Peyer's patch (tissue), 4 donors: ENCODE measurements around the gene HSD17B8.

Source experiments
- POLR2A ChIP-seq, 2 donors: fragments of 450-650 bp; IDR thresholded peaks; one replicate each; pipeline ENCODE4 v1.5.1; 2017; ENCODE audit warnings: antibody characterized with exemption in 2 of 2, mild to moderate bottlenecking in 2 of 2, moderate library complexity in 2 of 2
- TF ChIP-seq, protein P1 (sequence below), 6 experiments: fragments of 450-650 bp in 4 of 6; fragments of 200-600 bp in 2 of 6; sonication (generic) in 1 of 6; IDR thresholded peaks; one replicate each; pipeline ENCODE4 v1.5.1; 2017 to 2019; ENCODE audit warnings: antibody characterized with exemption in 6 of 6, mild to moderate bottlenecking in 3 of 6, moderate library complexity in 1 of 6

DNA sequence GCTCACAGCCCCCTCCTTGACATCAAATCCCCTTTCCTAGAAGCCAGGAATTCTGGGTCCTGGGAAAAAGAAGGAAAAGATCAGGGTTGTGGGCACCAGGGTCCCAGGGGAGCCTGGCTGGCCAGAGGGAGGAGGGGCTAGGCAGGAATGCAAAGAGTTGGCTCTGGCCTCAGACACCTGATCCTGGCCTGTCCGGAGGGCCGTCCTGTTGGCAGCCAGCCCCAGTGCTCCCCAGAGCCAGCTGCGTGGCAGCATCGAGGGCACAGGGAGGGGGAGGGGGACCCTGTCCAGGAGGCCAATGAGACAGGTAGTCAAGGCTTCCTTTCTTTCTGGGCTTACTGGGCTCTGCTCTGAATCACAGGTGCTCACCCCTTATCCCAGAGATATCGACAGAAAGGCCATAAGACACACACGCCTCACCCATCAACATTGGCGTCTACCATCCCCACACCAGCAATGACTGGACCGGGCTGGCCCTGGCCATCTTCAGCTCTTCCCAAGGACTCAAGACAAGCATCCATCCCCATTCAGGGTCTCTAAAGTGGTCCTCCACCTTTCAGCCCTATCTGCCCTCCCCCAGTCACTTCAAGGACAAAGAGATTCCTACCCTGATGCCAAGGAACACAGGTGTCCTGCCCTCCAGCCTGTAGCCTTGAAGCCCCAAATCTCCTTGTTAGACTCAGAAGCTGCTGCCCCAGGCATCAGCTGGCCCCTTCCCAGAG lies 12.9 kb upstream of the HSD17B8 start:
- TF ChIP-seq, protein P1, sequence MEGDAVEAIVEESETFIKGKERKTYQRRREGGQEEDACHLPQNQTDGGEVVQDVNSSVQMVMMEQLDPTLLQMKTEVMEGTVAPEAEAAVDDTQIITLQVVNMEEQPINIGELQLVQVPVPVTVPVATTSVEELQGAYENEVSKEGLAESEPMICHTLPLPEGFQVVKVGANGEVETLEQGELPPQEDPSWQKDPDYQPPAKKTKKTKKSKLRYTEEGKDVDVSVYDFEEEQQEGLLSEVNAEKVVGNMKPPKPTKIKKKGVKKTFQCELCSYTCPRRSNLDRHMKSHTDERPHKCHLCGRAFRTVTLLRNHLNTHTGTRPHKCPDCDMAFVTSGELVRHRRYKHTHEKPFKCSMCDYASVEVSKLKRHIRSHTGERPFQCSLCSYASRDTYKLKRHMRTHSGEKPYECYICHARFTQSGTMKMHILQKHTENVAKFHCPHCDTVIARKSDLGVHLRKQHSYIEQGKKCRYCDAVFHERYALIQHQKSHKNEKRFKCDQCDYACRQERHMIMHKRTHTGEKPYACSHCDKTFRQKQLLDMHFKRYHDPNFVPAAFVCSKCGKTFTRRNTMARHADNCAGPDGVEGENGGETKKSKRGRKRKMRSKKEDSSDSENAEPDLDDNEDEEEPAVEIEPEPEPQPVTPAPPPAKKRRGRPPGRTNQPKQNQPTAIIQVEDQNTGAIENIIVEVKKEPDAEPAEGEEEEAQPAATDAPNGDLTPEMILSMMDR (IDR thresholded peaks at IDR 0.05) = no peak
- no peak for TF ChIP-seq POLR2A (IDR thresholded peaks at IDR 0.05)
